Measurements from ENCODE around the gene SACS. TPM values are rescaled to one million over a fixed set of nuclear protein-coding genes. Genes with fewer than 3 reads are reported as not detected.

SACS gene
- polyA plus RNA-seq, 3 donors from 2014 or later: 0.42 to 4.4 (median 4.0) TPM

DNA sequence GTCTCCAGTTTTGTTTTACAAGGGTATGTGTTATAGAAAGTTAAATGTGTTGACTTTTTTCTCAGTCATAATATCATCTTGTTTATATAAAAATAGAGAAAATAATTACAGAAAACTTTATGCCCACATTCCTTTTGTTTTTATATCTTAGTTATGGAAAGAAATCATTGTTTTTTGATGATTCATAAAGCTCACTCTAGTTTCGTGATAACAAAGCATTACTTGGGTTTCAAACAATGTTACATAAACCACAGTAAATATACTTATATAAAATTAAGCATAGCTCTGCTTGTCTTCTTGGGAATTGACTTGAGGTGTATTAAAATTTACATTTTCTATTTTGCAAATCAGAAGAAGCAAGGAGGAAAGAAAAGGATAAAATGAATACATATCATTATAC lies 140.9 kb downstream of the SACS start:
- Mint-ChIP-seq H3K4me1 (no peaks in the 10 kb centered on the region), H3K36me3 (no peaks in the 10 kb centered on the region), H3K4me3 (no peak overlapping the region), H3K9me3 (no peaks in the 10 kb centered on the region), H3K27ac (no peak overlapping the region), H3K27me3 (ENCODE audit: low read depth in 3 of 3) (peaks cover 2 to 8% (median 5%) of the 10 kb centered on the region in 3 donors)
- DNase-seq: no peak

DNA sequence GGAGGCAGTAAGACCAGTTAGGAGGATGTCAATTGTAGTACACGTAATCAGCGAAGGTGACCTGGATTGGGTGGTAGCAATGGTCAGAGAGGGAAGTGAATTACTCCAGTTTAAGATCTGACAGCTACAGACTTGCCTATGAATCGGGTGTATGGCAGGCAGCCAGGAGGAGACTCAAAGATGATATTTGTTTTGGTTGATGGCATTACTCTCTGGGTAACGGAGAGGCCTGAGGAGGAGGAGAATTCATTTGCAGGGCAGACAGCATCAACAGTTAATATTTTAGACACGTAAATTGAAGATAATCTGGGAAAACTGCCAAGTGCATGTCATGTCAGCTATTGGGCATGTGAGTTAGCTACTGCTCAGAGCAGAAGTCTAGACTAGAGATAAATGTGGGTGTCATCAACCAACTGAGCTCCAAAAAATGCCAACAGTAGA lies 143.6 kb downstream of the SACS start:
- no peak for DNase-seq
- Mint-ChIP-seq H3K27me3 (ENCODE audit: low read depth in 3 of 3) (peaks cover 0 to 8% (median 2%) of the 10 kb centered on the region in 3 donors), H3K27ac (no peak overlapping the region), H3K9me3 (no peaks in the 10 kb centered on the region), H3K4me1 (no peaks in the 10 kb centered on the region), H3K36me3 (no peaks in the 10 kb centered on the region), H3K4me3 (no peak overlapping the region)

DNA sequence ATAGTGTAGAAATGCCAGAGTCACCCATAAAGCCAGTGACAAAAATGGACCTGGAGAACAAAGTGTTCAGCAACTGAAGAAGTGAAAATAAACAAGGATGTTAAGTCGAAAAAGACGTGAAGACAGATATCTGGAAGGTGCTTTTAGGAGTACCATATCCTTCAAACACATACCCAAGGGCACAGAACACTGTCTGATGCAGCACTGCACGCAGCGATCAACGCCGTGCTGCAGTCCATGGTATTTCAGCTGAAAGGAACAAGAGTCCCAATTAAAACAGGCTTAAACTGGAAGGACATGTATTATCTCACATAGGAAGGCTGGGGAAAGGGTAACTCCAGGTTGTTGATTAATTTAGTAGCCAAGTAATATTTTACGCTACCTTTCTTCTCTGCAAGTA lies 144.5 kb downstream of the SACS start:
- peaks cover 1 to 11% (median 5%) of the 10 kb centered on the region in 3 donors for H3K27me3 Mint-ChIP-seq (ENCODE audit: low read depth in 3 of 3)
- DNase-seq: no peak
- H3K4me1 Mint-ChIP-seq: no peaks in the 10 kb centered on the region
- no peak overlapping the region for H3K4me3 Mint-ChIP-seq
- H3K27ac Mint-ChIP-seq: no peak overlapping the region
- no peaks in the 10 kb centered on the region for H3K9me3 Mint-ChIP-seq
- no peaks in the 10 kb centered on the region for H3K36me3 Mint-ChIP-seq

DNA sequence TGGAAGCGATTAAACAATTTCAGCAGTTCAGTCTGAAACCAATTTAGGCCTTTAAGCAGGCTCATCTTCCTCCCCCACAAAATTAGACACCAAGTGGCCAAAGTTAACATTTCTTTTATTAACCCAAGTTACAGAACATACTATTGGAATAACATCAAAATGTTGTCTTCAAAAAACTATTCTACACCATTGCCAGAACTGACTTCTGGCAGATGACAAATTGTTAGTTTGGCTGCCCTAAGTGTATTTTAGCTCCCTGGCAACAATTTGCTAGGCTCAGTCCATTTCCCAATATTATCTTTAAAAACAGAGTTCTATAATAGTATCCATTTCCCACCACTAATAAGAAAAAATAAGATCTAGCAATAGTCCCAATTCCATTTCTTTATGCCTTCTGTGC lies 144.9 kb downstream of the SACS start:
- no peak for DNase-seq
- Mint-ChIP-seq H3K27me3 (ENCODE audit: low read depth in 3 of 3) (peaks cover 1 to 11% (median 5%) of the 10 kb centered on the region in 3 donors), H3K9me3 (no peaks in the 10 kb centered on the region), H3K4me1 (no peaks in the 10 kb centered on the region), H3K36me3 (no peaks in the 10 kb centered on the region), H3K4me3 (no peak overlapping the region), H3K27ac (no peak overlapping the region)

DNA sequence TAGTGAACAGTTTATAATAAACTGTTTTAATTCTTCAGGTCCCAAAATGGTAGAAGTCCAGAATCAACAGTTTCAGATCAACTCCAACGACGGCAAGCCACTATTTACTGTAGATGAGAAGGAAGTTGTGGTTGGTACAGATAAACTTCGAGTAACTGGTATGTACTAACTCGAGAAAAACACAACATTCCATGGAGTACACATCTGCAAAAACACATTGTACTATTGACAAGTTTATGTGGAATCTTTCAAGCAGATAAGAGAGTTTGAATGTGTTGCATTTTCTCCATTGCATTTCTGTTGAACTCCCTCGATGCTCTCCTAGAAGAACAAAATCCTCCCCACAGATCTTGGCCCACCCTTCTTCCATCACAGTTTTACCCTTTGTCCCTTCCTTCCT lies 154.2 kb downstream of the SACS start:
- Mint-ChIP-seq H3K9me3 (no peaks in the 10 kb centered on the region), H3K27me3 (ENCODE audit: low read depth in 3 of 3) (peaks cover 0 to 14% (median 2%) of the 10 kb centered on the region in 3 donors), H3K36me3 (no peaks in the 10 kb centered on the region), H3K4me1 (no peaks in the 10 kb centered on the region), H3K4me3 (no peak overlapping the region), H3K27ac (no peak overlapping the region)
- no peak for DNase-seq

Other genes with a start within 250 kb of the SACS start
- under 1 TPM in 2 of 3 donors, not detected in 1; 0.19 to 0.27 TPM for gene TNFRSF19, start 136.7 kb upstream of the SACS start, polyA plus RNA-seq